Measurements from ENCODE around the gene GAA. TPM values are rescaled to one million over a fixed set of nuclear protein-coding genes. Genes with fewer than 3 reads are reported as not detected.

Gene GAA
- total and polyA plus RNA-seq, 2 of the 13 experiments (the other 11 are each of a cell fraction or from before 2014, with no cell fraction given), result 21.6 to 36.4 TPM

GRCh38 chr17:80146121-80147034 is 45.0 kb downstream of the GAA start (continued):
- TF ChIP-seq ZBTB40 (IDR thresholded peaks at IDR 0.05), result no peak
- no peak; the same call in 1 of the 2 replicates for TF ChIP-seq ZBTB40 (CRISPR knock-in tag; IDR thresholded peaks at IDR 0.05)
- no peak for TF ChIP-seq ISL2 (CRISPR knock-in tag; IDR thresholded peaks at IDR 0.05)
- no peak; the same call in 1 of the 2 replicates for TF ChIP-seq YEATS4 (CRISPR knock-in tag; IDR thresholded peaks at IDR 0.05; ENCODE audit: borderline replicate concordance)
- TF ChIP-seq ZBTB46 (CRISPR knock-in tag; IDR thresholded peaks at IDR 0.05; ENCODE audit: borderline replicate concordance), result 0 out of 2 replicates have a peak, but pooled peaks have one; percentile 27
- peak; percentile 49; the same call in 1 of the 2 replicates for TF ChIP-seq MATR3 (CRISPR knock-in tag; IDR thresholded peaks at IDR 0.05)
- TF ChIP-seq ZSCAN31 (CRISPR knock-in tag; IDR thresholded peaks at IDR 0.05; ENCODE audit: low read depth), result no peak
- TF ChIP-seq ZNF225 (CRISPR knock-in tag; IDR thresholded peaks at IDR 0.05), result no peak
- no peak for TF ChIP-seq CEBPG (CRISPR knock-in tag; IDR thresholded peaks at IDR 0.05)
- TF ChIP-seq POLR2G (IDR thresholded peaks at IDR 0.05; ENCODE audit: low read depth, low read length), result no peak
- TF ChIP-seq GTF2F1 (IDR thresholded peaks at IDR 0.05; ENCODE audit: low read length), result 0 out of 2 replicates have a peak, but pooled peaks have one; percentile 1
- no peak for TF ChIP-seq ZNF460 (CRISPR knock-in tag; IDR thresholded peaks at IDR 0.05; ENCODE audit: borderline replicate concordance)
- TF ChIP-seq, protein P1, sequence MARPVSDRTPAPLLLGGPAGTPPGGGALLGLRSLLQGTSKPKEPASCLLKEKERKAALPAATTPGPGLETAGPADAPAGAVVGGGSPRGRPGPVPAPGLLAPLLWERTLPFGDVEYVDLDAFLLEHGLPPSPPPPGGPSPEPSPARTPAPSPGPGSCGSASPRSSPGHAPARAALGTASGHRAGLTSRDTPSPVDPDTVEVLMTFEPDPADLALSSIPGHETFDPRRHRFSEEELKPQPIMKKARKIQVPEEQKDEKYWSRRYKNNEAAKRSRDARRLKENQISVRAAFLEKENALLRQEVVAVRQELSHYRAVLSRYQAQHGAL (CRISPR knock-in tag; IDR thresholded peaks at IDR 0.05; ENCODE audit: not compliant biosample characterization), result peak; percentile 67
- no peak for TF ChIP-seq ZNF724P (CRISPR knock-in tag; IDR thresholded peaks at IDR 0.05; ENCODE audit: borderline replicate concordance)
- TF ChIP-seq HNRNPUL1 (IDR thresholded peaks at IDR 0.05; ENCODE audit: low read depth, low read length), result no peak
- TF ChIP-seq, protein P2, sequence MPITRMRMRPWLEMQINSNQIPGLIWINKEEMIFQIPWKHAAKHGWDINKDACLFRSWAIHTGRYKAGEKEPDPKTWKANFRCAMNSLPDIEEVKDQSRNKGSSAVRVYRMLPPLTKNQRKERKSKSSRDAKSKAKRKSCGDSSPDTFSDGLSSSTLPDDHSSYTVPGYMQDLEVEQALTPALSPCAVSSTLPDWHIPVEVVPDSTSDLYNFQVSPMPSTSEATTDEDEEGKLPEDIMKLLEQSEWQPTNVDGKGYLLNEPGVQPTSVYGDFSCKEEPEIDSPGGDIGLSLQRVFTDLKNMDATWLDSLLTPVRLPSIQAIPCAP (CRISPR knock-in tag; IDR thresholded peaks at IDR 0.05; ENCODE audit: low read depth), result no peak
- no peak for TF ChIP-seq NFKB2 (CRISPR knock-in tag; IDR thresholded peaks at IDR 0.05; ENCODE audit: borderline replicate concordance)

All from HepG2 (cell line).